ENCODE measurements around the gene PIP4K2A. TPM values are rescaled to one million over a fixed set of nuclear protein-coding genes. Genes with fewer than 3 reads are reported as not detected.
"Not testable (repeated sequence)": the region's sequence is repeated elsewhere in the genome, so short reads cannot be mapped to it uniquely, and the experiment has no call there.

Gene PIP4K2A
- total RNA-seq, 4 donors from 2014 or later = 2.6 to 14.9 (median 12.4) TPM

GRCh38 chr10:22720667-22721066 lies 6.3 kb upstream of the PIP4K2A start:
- intact Hi-C loops (cut with DNase I; ENCODE audit: low total_unique reads) = no loop called here

GRCh38 chr10:22719406-22720042 lies 5.1 kb upstream of the PIP4K2A start:
- H3K36me3 ChIP-seq = no peaks in the 10 kb centered on the region
- no peaks in the 10 kb centered on the region for H3K27me3 ChIP-seq
- in situ Hi-C loops (cut with MboI; ENCODE audit: low pct_ligation_motif_present in 1 of 4, low pct_unique_long_range_greater_than_20kb in 1 of 4, low sequenced_read_pairs in 3 of 4) = loop anchor here in 2 of 4 donors (25.0 kb wide), 2 partner anchors 707 to 732 kb away; partner anchors contain the start of gene DNAJC1 (in 1 of the 2)
- H3K9me3 ChIP-seq = no peaks in the 10 kb centered on the region
- intact Hi-C loops (cut with DNase I; ENCODE audit: low total_unique reads) = no loop called here
- no peak overlapping the region for H3K27ac ChIP-seq
- no peak for TF ChIP-seq CTCF (IDR thresholded peaks at IDR 0.05)
- TF ChIP-seq POLR2A (IDR thresholded peaks at IDR 0.05) = no peak
- TF ChIP-seq POLR2AphosphoS5 (IDR thresholded peaks at IDR 0.05) = no peak
- no peak for TF ChIP-seq EP300 (IDR thresholded peaks at IDR 0.05; ENCODE audit: low read depth)
- no peak overlapping the region for H3K4me3 ChIP-seq
- 67 to 85% methylated on average over 1 to 3 of the region's 3 CpGs for WGBS, 2 donors (ENCODE audit: low coverage in 1 of 2)
- peaks cover 4 to 6% (median 5%) of the 10 kb centered on the region in 4 donors for H3K4me1 ChIP-seq
- DNase-seq = no peak

More at GRCh38 chr10:22720667-22721066, 6.3 kb upstream of the PIP4K2A start:
- H3K27me3 ChIP-seq = no peaks in the 10 kb centered on the region
- H3K27ac ChIP-seq = no peak overlapping the region
- H3K36me3 ChIP-seq = no peaks in the 10 kb centered on the region
- H3K9me3 ChIP-seq = no peaks in the 10 kb centered on the region
- no peaks in the 10 kb centered on the region for H3K4me1 ChIP-seq
- 71 to 83% methylated on average over 3 of the region's 3 CpGs for WGBS, 2 donors (ENCODE audit: low coverage in 1 of 2)
- no peak for DNase-seq
- in situ Hi-C loops (cut with MboI; ENCODE audit: low pct_ligation_motif_present in 1 of 4, low pct_unique_long_range_greater_than_20kb in 1 of 4, low sequenced_read_pairs in 3 of 4) = loop anchor here in 2 of 4 donors (25.0 kb wide), 2 partner anchors 708 to 733 kb away; partner anchors contain the start of gene DNAJC1 (in 1 of the 2)
- TF ChIP-seq EP300 (IDR thresholded peaks at IDR 0.05; ENCODE audit: low read depth) = no peak
- no peak for TF ChIP-seq CTCF (IDR thresholded peaks at IDR 0.05)
- TF ChIP-seq POLR2A (IDR thresholded peaks at IDR 0.05) = no peak
- TF ChIP-seq POLR2AphosphoS5 (IDR thresholded peaks at IDR 0.05) = no peak
- no peak overlapping the region for H3K4me3 ChIP-seq

GRCh38 chr10:22718659-22719058 lies 4.3 kb upstream of the PIP4K2A start:
- in situ Hi-C loops (cut with MboI; ENCODE audit: low pct_ligation_motif_present in 1 of 4, low pct_unique_long_range_greater_than_20kb in 1 of 4, low sequenced_read_pairs in 3 of 4) = loop anchor here in 2 of 4 donors (25.0 kb wide), 2 partner anchors 706 to 731 kb away; partner anchors contain the start of gene DNAJC1 (in 1 of the 2)
- intact Hi-C loops (cut with DNase I; ENCODE audit: low total_unique reads) = not testable (repeated sequence)

GRCh38 chr10:22717728-22718127 lies 3.4 kb upstream of the PIP4K2A start:
- no peaks in the 10 kb centered on the region for H3K27me3 ChIP-seq
- DNase-seq = no peak
- TF ChIP-seq EP300 (IDR thresholded peaks at IDR 0.05; ENCODE audit: low read depth) (no peak), CTCF (IDR thresholded peaks at IDR 0.05) (no peak), POLR2AphosphoS5 (IDR thresholded peaks at IDR 0.05) (no peak), POLR2A (IDR thresholded peaks at IDR 0.05) (no peak)
- no peak overlapping the region for H3K27ac ChIP-seq
- no peak overlapping the region for H3K4me3 ChIP-seq
- no peaks in the 10 kb centered on the region for H3K9me3 ChIP-seq
- H3K36me3 ChIP-seq = no peaks in the 10 kb centered on the region
- WGBS, 2 donors (ENCODE audit: low coverage in 1 of 2) = 78 to 82% methylated on average over 1 to 3 of the region's 3 CpGs
- in situ Hi-C loops (cut with MboI; ENCODE audit: low pct_ligation_motif_present in 1 of 4, low pct_unique_long_range_greater_than_20kb in 1 of 4, low sequenced_read_pairs in 3 of 4) (loop anchor here in 2 of 4 donors (25.0 kb wide), 2 partner anchors 705 to 730 kb away; partner anchors contain the start of gene DNAJC1 (in 1 of the 2)), intact Hi-C loops (cut with DNase I; ENCODE audit: low total_unique reads) (no loop called here)
- H3K4me1 ChIP-seq = peaks cover 5 to 13% (median 9%) of the 10 kb centered on the region in 4 donors

More at GRCh38 chr10:22718659-22719058, 4.3 kb upstream of the PIP4K2A start:
- H3K4me3 ChIP-seq, H3K27ac ChIP-seq, H3K27me3 ChIP-seq, H3K36me3 ChIP-seq, H3K4me1 ChIP-seq, DNase-seq, H3K9me3 ChIP-seq: not testable (repeated sequence)
- WGBS, 2 donors (ENCODE audit: low coverage in 1 of 2) = 81 to 86% methylated on average over 3 of the region's 3 CpGs
